ENCODE results near the gene CFI.

- TF ChIP-seq CTCF (IDR thresholded peaks at IDR 0.05; ENCODE audit: control extremely low read depth in 1 of 3, insufficient read depth in 1 of 3, low read depth in 1 of 3, low read length in 3 of 3) (no peak), CHD1 (IDR thresholded peaks at IDR 0.05; ENCODE audit: low read depth, low read length) (no peak), TCF12 (IDR thresholded peaks at IDR 0.05; ENCODE audit: low read depth, low read length) (no peak), MAX (IDR thresholded peaks at IDR 0.05) (no peak), POLR2AphosphoS5 (IDR thresholded peaks at IDR 0.05; ENCODE audit: low read depth, low read length) (no peak), RNF2 (IDR thresholded peaks at IDR 0.05; ENCODE audit: borderline replicate concordance, low read depth, low read length, missing control alignments, poor library complexity, severe bottlenecking) (no peak), TAF1 (IDR thresholded peaks at IDR 0.05; ENCODE audit: low read depth, low read length) (no peak), KDM1A (IDR thresholded peaks at IDR 0.05; ENCODE audit: borderline replicate concordance, low read length) (no peak), POLR2A (IDR thresholded peaks at IDR 0.05; ENCODE audit: control extremely low read depth in 1 of 2, low read depth in 2 of 2, low read length in 2 of 2) (no peak), SP4 (IDR thresholded peaks at IDR 0.05; ENCODE audit: low read length) (no peak), CREB1 (IDR thresholded peaks at IDR 0.05) (no peak)
These were observed 6.7 kb downstream of the CFI start for GRCh38 chr4:109795059-109795458.

Data from H1 (cell line).